NCI-H1694 treated with DMSO at 0.1 percent for 48 hours (cell line): ENCODE results near the gene PCDHB12.
"Not testable (repeated sequence)": the region's sequence is repeated elsewhere in the genome, so short reads cannot be mapped to it uniquely, and the experiment has no call there.

Experiments
- DNase-seq: peaks from one replicate; lab custom pipeline; 2025; lab: John Stamatoyannopoulos, UW

PCDHB12 gene

GRCh38 chr5:141208478-141208877 is at the start of gene PCDHB12:
PCDHB12 (plus strand) TSS chr5:141208719; CDS start chr5:141208908, 189 bp downstream.
- DNase-seq: no peak

- no peak for DNase-seq
These were observed 35.9 kb upstream of the PCDHB12 start, which contains the start of gene PCDHB7 for GRCh38 chr5:141172381-141173204. PCDHB7 (plus strand) TSS chr5:141172644; CDS start chr5:141172836, 192 bp downstream.

- not testable (repeated sequence) for DNase-seq
These were observed 34.0 kb upstream of the PCDHB12 start for GRCh38 chr5:141174291-141175104.

DNA sequence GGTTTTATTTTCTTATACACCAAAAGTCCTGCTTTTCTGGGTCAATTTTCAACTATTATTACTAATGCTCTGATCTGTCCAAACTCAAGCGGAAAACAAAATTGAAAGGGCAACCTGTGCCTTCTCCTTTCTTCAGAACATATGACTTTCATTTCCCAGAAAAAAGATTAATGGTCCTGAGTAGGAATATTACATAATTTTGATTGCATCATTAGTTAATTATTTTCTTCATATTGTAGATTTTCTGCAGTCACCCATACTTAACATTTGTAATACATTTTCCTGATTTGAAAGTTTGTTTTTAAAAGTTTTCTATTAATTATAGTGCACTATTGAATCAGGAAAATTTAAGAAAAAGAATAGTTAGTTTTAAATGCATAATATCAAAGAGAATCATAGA is 32.6 kb upstream of the PCDHB12 start:
- no peak for DNase-seq

- DNase-seq: not testable (repeated sequence)
These were observed 30.8 kb upstream of the PCDHB12 start, which contains the start of gene PCDHB8 for GRCh38 chr5:141177577-141178191. PCDHB8 (plus strand) TSS chr5:141177790; CDS start chr5:141178035, 245 bp downstream.

DNA sequence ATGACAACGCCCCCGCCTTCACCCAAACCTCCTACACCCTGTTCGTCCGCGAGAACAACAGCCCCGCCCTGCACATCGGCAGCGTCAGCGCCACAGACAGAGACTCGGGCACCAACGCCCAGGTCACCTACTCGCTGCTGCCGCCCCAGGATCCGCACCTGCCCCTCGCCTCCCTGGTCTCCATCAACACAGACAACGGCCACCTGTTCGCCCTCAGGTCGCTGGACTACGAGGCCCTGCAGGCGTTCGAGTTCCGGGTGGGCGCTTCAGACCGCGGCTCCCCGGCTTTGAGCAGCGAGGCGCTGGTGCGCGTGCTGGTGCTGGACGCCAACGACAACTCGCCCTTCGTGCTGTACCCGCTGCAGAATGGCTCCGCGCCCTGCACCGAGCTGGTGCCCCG is 29.1 kb upstream of the PCDHB12 start:
- not testable (repeated sequence) for DNase-seq

- DNase-seq: not testable (repeated sequence)
These were observed 28.6 kb upstream of the PCDHB12 start for GRCh38 chr5:141179876-141180275.

DNA sequence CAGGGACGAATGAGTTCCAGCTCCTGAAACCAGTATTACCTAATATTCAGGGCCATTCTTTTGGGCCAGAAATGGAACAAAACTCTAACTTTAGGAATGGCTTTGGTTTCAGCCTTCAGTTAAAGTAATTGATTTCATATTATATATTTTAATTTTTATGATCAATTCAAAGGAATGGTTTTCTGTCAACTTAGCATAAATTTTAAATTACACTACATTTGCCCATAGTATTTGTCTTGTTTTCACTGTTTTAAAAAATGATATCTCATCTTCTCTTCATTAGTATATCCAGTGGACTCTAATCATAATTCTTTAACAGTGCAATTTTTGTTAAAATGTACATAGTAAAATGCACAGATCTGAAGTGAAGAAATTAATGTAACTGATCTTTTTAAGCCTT is 28.2 kb upstream of the PCDHB12 start:
- DNase-seq: no peak

DNA sequence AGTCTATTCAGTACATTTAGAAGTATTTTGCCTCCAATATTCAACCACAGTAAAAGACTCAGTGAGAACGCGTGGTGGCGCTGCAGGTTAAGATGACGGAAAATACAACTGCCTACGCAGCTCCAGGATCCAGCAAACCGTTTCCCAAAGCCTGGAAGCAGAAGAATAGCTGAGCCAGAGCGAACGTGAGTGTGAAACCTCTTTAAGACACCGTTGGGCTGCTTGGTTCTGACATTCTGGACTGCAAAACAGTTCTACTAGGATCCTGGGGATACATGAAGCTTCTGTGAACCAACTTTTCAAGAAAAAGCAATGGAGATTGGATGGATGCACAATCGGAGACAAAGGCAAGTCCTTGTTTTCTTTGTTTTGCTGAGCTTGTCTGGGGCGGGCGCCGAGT is 26.3 kb upstream of the PCDHB12 start, which contains the start of gene PCDHB16:
PCDHB16 (plus strand) TSS at position 140 of the 400 bp plus-strand sequence; CDS start at position 313, 173 bp downstream.
- peak; percentile 59 for DNase-seq

DNA sequence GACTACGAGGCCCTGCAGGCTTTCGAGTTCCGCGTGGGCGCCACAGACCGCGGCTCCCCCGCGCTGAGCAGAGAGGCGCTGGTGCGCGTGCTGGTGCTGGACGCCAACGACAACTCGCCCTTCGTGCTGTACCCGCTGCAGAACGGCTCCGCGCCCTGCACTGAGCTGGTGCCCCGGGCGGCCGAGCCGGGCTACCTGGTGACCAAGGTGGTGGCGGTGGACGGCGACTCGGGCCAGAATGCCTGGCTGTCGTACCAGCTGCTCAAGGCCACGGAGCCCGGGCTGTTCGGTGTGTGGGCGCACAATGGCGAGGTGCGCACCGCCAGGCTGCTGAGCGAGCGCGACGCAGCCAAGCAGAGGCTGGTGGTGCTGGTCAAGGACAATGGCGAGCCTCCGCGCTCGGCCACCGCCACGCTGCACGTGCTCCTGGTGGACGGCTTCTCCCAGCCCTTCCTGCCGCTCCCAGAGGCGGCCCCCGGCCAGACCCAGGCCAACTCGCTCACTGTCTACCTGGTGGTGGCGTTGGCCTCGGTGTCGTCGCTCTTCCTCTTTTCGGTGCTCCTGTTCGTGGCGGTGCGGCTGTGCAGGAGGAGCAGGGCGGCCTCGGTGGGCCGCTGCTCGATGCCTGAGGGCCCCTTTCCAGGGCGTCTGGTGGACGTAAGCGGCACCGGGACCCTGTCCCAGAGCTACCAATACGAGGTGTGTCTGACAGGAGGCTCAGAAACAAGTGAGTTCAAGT is 24.2 kb upstream of the PCDHB12 start:
- DNase-seq: not testable (repeated sequence)

DNA sequence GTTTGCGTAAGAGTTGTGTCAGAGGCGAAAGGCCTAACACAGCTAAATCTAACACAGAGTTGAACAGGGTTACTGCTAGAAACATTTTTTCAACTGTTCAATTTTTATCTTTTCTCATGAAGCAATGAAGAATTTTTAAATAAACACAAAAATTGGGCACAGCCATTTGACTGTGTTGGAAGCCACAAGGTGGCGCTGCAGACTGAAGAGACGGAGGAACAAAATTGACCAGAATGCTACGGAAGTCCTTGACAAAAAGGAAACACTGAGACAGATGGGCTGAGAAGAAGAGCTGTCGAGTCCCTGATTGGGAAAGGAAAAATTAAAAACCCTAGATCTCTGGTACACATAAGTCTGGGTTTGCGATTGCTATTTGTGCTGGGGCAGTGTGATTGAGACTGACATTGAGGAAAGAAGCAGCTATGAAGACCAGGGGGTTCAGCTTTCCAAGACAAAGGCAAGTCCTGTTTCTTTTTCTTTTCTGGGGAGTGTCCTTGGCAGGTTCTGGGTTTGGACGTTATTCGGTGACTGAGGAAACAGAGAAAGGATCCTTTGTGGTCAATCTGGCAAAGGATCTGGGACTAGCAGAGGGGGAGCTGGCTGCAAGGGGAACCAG is 21.5 kb upstream of the PCDHB12 start, which contains the start of gene PCDHB9:
PCDHB9 (plus strand) TSS at position 265 of the 616 bp plus-strand sequence; CDS start at position 423, 158 bp downstream.
- no peak for DNase-seq

- not testable (repeated sequence) for DNase-seq
These were observed 19.8 kb upstream of the PCDHB12 start for GRCh38 chr5:141188682-141189081.

DNA sequence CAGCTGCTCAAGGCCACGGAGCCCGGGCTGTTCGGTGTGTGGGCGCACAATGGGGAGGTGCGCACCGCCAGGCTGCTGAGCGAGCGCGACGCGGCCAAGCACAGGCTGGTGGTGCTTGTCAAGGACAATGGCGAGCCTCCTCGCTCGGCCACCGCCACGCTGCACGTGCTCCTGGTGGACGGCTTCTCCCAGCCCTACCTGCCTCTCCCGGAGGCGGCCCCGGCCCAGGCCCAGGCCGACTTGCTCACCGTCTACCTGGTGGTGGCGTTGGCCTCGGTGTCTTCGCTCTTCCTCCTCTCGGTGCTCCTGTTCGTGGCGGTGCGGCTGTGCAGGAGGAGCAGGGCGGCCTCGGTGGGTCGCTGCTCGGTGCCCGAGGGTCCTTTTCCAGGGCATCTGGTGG is 19.4 kb upstream of the PCDHB12 start:
- not testable (repeated sequence) for DNase-seq

- no peak for DNase-seq
These were observed 16.3 kb upstream of the PCDHB12 start, which contains the start of gene PCDHB10 for GRCh38 chr5:141192110-141192725. PCDHB10 (plus strand) TSS chr5:141192353; CDS start chr5:141192553, 200 bp downstream.

GRCh38 chr5:141194332-141194731 is 14.2 kb upstream of the PCDHB12 start:
- DNase-seq: not testable (repeated sequence)

- DNase-seq: no peak
These were observed 12.2 kb upstream of the PCDHB12 start for GRCh38 chr5:141196363-141196762.

DNA sequence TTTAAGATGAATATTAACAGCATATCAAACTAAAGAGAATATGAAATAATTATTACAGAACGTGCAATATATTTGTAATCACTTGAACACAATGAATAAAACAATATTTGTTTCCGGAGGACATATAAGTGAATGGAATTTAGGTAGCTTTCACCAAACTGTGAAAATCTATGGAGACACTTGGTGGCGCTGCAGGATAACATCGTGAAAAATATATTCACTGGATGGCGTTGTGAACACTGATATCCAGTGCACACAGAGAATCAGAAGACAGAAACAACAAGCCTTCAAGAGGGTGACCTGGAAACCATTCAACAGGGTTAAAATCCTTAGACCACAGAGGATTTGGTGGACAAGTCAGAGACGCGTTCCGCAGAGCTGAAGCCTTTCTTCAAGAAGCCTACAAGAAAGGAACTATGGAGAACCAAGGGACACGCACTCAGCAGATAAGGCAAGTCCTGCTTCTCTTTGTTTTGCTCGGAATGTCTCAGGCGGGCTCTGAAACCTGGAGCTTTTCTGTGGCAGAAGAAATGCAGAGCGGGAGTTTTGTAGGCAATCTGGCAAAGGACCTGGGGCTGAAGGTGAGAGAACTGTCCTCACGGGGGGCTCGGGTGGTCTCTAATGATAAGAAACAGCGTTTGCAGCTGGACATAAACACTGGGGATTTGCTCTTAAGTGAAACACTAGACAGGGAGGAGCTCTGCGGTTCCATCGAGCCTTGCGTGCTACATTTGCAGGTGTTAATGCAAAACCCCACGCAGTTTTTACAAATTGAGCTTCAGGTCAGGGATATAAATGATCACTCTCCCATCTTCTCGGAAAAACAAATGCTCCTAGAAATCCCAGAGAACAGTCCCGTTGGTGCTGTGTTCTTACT is 8.9 kb upstream of the PCDHB12 start, which contains the start of gene PCDHB11:
PCDHB11 (plus strand) TSS at position 269 of the 877 bp plus-strand sequence; CDS start at position 417, 148 bp downstream.
- DNase-seq: no peak

DNA sequence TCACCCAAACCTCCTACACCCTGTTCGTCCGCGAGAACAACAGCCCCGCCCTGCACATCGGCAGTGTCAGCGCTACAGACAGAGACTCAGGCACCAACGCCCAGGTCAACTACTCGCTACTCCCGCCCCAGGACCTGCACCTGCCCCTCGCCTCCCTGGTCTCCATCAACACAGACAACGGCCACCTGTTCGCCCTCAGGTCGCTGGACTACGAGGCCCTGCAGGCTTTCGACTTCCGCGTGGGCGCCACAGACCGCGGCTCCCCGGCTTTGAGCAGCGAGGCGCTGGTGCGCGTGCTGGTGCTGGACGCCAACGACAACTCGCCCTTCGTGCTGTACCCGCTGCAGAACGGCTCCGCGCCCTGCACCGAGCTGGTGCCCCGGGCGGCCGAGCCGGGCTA is 7.4 kb upstream of the PCDHB12 start:
- DNase-seq: not testable (repeated sequence)

DNA sequence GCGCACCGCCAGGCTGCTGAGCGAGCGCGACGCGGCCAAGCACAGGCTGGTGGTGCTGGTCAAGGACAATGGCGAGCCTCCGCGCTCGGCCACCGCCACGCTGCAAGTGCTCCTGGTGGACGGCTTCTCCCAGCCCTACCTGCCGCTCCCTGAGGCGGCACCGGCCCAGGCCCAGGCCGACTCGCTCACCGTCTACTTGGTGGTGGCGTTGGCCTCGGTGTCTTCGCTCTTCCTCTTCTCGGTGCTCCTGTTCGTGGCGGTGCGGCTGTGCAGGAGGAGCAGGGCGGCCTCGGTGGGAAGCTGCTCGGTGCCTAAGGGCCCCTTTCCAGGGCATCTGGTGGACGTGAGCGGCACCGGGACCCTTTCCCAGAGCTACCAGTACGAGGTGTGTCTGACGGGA is 6.9 kb upstream of the PCDHB12 start:
- not testable (repeated sequence) for DNase-seq
